Esophagus squamous epithelium (tissue), 5 donors: ENCODE results near the gene VAMP7. TPM values are rescaled to one million over a fixed set of nuclear protein-coding genes. Genes with fewer than 3 reads are reported as not detected.
"Not testable (repeated sequence)": the region's sequence is repeated elsewhere in the genome, so short reads cannot be mapped to it uniquely, and the experiment has no call there.

Experiments
- DNase-seq: peaks from one replicate; lab custom pipeline; 2025; lab: John Stamatoyannopoulos, UW
- H3K27ac ChIP-seq, 4 donors: fragments of 200-600 bp; sonication (generic); one replicate each; pipeline ENCODE4 v1.5.1; 2016 to 2019; ENCODE audit warnings: mild to moderate bottlenecking in 1 of 4
- H3K27me3 ChIP-seq, 4 donors: fragments of 200-600 bp; sonication (generic); 1 replicate in 3 of 4; 2 replicates in 1 of 4; pipeline versions ENCODE4 v1.5.1 to v1.6.0; 2017 to 2021; ENCODE audit warnings: antibody characterized with exemption in 1 of 4
- H3K36me3 ChIP-seq, 3 donors: fragments of 200-600 bp; sonication (generic); one replicate each; pipeline ENCODE4 v1.5.1; 2016 to 2019
- H3K4me1 ChIP-seq, 3 donors: fragments of 200-600 bp; sonication (generic); one replicate each; pipeline ENCODE4 v1.5.1; 2017 to 2019
- H3K4me3 ChIP-seq, 4 donors: fragments of 200-600 bp; sonication (generic); 1 replicate in 3 of 4; 2 replicates in 1 of 4; pipeline ENCODE4 v1.5.1; 2016 to 2019; ENCODE audit warnings: mild to moderate bottlenecking in 2 of 4, moderate library complexity in 1 of 4
- H3K9me3 ChIP-seq, 3 donors: fragments of 200-600 bp; sonication (generic); one replicate each; pipeline ENCODE4 v1.5.1; 2016 to 2019
- CTCF ChIP-seq, 6 experiments: fragments of 450-650 bp in 4 of 6; fragments of 200-600 bp in 2 of 6; sonication (generic) in 2 of 6; IDR thresholded peaks; one replicate each; pipeline ENCODE4 v1.5.1; 2016 to 2019; ENCODE audit warnings: antibody characterized with exemption in 6 of 6, mild to moderate bottlenecking in 4 of 6, moderate library complexity in 4 of 6
- POLR2A ChIP-seq, 4 donors: fragments of 450-650 bp; IDR thresholded peaks; one replicate each; pipeline ENCODE4 v1.6.1; 2017; ENCODE audit warnings: antibody characterized with exemption in 4 of 4, mild to moderate bottlenecking in 4 of 4, moderate library complexity in 3 of 4
- WGBS, 2 donors: methylation state at CpG; one replicate each; pipeline ENCODE4 v1.1.5; 2018; 5-methylcytosine and 5-hydroxymethylcytosine counted together
- intact Hi-C: fragments of 100-400 bp; cut with DNase I; formaldehyde crosslinking; loops from one replicate; pipeline ENCODE4 v1.15.0; 2022
- total RNA-seq, 4 donors: library from RNA; depleted of rRNA; stranded (reverse); fragments of >200 nt; gene quantifications; one replicate each; pipeline ENCODE4 v1.1.0, GENCODE V29; 2016
- donor health status: DM: yes; HTN: yes; CAD: no.

VAMP7 gene
- total RNA-seq, 4 donors from 2014 or later, result 25.6 to 41.7 (median 28.2) TPM

DNA sequence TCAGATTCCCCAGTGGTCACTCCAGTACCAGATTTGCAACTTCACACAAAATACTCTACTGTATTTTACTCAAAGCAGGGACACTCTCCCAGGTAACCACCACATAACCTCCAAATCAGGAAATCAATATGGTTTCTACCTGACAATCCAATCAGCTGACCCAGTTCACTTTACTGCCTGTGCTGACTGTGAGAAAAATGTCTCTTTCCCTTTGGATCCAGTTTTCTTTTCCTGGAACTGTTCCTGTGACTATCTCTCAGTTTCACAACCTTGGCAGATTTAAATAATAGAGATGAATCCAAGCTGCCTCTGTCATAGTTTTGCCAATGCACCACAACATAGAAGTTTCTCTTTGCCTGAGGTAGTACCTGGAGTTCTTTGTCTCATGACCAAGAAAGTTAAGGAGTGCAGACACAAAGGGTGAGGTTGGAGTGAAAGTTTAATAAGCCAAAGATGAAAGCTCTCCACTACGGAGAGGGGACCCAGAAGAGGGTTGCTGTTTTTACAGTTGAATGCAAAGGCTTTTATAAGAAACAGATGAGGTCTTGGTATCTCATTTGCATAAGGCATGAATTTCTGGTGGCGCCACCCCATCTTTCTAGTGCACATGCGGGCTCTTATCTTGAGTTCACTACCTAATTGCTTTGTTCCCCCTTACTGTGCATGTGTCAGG lies 86.6 kb downstream of the VAMP7 start:
- intact Hi-C loops, result no loop called here
- no peak for TF ChIP-seq POLR2A (IDR thresholded peaks at IDR 0.05)
- no peak for TF ChIP-seq CTCF (IDR thresholded peaks at IDR 0.05)
- 67 to 68% methylated on average over 3 of the region's 3 CpGs for WGBS, 2 donors
- H3K4me3 ChIP-seq, result no peak overlapping the region
- H3K36me3 ChIP-seq, result no peaks in the 10 kb centered on the region
- H3K4me1 ChIP-seq, result no peaks in the 10 kb centered on the region
- DNase-seq, result no peak
- H3K27me3 ChIP-seq, result no peaks in the 10 kb centered on the region
- H3K27ac ChIP-seq, result no peak overlapping the region
- peaks cover 0 to 21% (median 0%) of the 10 kb centered on the region in 3 donors for H3K9me3 ChIP-seq

DNA sequence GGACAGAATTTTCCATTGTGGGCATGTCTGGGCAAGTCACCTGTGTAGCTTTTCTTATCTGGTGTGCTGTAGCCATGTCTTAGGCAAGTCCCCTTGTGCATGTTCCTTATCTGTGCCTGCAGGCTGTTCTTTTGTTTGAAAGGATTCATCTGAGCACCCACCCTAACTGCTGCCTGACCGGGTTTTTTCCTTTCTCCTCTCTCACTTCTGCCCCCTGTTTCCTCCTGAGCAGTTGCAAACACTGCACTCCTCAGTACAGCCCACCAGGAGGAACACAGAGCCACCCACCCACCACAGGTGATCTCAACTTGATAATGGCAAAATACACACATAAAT lies 87.1 kb downstream of the VAMP7 start:
- TF ChIP-seq CTCF (IDR thresholded peaks at IDR 0.05) (no peak), POLR2A (IDR thresholded peaks at IDR 0.05) (no peak)
- peaks cover 0 to 21% (median 0%) of the 10 kb centered on the region in 3 donors for H3K9me3 ChIP-seq
- 57 to 62% methylated on average over 1 of the region's 1 CpG for WGBS, 2 donors
- no peak overlapping the region for H3K27ac ChIP-seq
- H3K36me3 ChIP-seq, result no peaks in the 10 kb centered on the region
- H3K4me3 ChIP-seq, result no peak overlapping the region
- DNase-seq, result no peak
- intact Hi-C loops, result no loop called here
- H3K27me3 ChIP-seq, result no peaks in the 10 kb centered on the region
- no peaks in the 10 kb centered on the region for H3K4me1 ChIP-seq

DNA sequence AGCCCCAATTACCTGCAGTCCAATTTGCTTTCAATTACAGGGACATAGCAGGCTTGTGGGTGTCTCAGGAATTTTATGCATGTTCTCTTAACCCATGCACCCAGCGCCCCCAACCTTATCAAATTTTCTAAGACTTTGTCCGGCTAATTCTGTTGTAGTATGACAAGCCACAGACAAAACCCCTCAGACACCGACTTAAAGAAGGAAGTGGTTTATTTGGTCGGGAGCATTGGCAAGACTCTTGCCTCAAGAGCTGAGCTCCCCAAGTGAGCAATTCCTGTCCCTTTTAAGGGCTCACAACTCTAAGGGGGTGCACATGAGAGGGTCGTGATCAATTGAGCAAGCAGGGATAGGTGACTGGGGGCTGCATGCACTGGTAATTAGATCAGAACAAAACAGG lies 87.6 kb downstream of the VAMP7 start:
- DNase-seq, result no peak
- Histone ChIP-seq H3K4me3 (no peak overlapping the region), H3K4me1 (no peaks in the 10 kb centered on the region), H3K27me3 (no peaks in the 10 kb centered on the region), H3K9me3 (peaks cover 0 to 19% (median 0%) of the 10 kb centered on the region in 3 donors), H3K36me3 (no peaks in the 10 kb centered on the region), H3K27ac (no peak overlapping the region)
- WGBS, 2 donors, result 25 to 27% methylated on average over 4 to 5 of the region's 5 CpGs
- intact Hi-C loops, result no loop called here
- TF ChIP-seq POLR2A (IDR thresholded peaks at IDR 0.05) (no peak), CTCF (IDR thresholded peaks at IDR 0.05) (no peak)

- H3K27ac ChIP-seq, H3K4me1 ChIP-seq, DNase-seq, H3K4me3 ChIP-seq, H3K27me3 ChIP-seq, H3K36me3 ChIP-seq, intact Hi-C loops: not testable (repeated sequence)
- WGBS, 2 donors, result 72 to 77% methylated on average over 5 of the region's 5 CpGs
- peaks cover 0 to 14% (median 0%) of the 10 kb centered on the region in 3 donors for H3K9me3 ChIP-seq
Measured at GRCh38 chrX:155971658-155972057, 90.5 kb downstream of the VAMP7 start.

- H3K4me1 ChIP-seq, H3K27ac ChIP-seq, intact Hi-C loops, DNase-seq, H3K4me3 ChIP-seq, H3K36me3 ChIP-seq, H3K27me3 ChIP-seq: not testable (repeated sequence)
- 76 to 80% methylated on average over 5 to 6 of the region's 7 CpGs for WGBS, 2 donors
- H3K9me3 ChIP-seq, result peaks cover 0 to 14% (median 0%) of the 10 kb centered on the region in 3 donors
Measured at GRCh38 chrX:155972241-155972640, 91.1 kb downstream of the VAMP7 start.

DNA sequence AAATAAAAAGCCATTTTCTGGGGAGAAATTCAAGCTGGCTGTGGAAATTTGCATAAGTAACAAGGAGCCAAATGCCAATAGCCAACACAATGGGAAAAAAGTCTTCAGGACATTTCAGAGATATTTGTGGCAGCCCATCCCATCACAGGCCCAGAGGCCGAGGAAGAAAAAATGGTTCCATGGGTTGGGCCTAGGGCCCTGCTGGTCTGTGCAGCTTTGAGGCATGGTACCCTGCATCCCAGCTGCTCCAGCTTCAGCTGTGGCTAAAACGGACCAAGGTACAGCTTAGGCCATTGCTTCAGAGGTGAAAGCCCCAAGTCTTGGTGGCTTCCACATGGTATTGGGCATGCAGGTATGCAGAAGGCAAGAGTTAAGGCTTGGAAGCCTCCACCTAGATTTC lies 102.2 kb downstream of the VAMP7 start:
- no peak overlapping the region for H3K27ac ChIP-seq
- H3K27me3 ChIP-seq, result no peaks in the 10 kb centered on the region
- peaks cover 0 to 9% (median 6%) of the 10 kb centered on the region in 3 donors for H3K9me3 ChIP-seq
- intact Hi-C loops, result no loop called here
- no peaks in the 10 kb centered on the region for H3K36me3 ChIP-seq
- 68 to 77% methylated on average over 1 to 2 of the region's 2 CpGs for WGBS, 2 donors
- no peak overlapping the region for H3K4me3 ChIP-seq
- no peak for DNase-seq
- H3K4me1 ChIP-seq, result no peaks in the 10 kb centered on the region
- TF ChIP-seq POLR2A (IDR thresholded peaks at IDR 0.05) (no peak), CTCF (IDR thresholded peaks at IDR 0.05) (no peak)
